Transverse colon (tissue), 4 donors: Measurements from ENCODE around the gene HOXB9.

Source experiments
- EP300 ChIP-seq: sonication (generic); formaldehyde crosslinking; IDR thresholded peaks from one replicate; pipeline ENCODE4 v1.6.1; 2017; ENCODE audit warnings: antibody characterized with exemption, low read depth
- POLR2A ChIP-seq: fragments of 450-650 bp; IDR thresholded peaks from one replicate; pipeline ENCODE4 v1.6.1; 2016; ENCODE audit warnings: antibody characterized with exemption, mild to moderate bottlenecking, moderate library complexity
- POLR2AphosphoS5 ChIP-seq, 3 donors: sonication (generic); formaldehyde crosslinking; IDR thresholded peaks; one replicate each; pipeline ENCODE4 v1.6.1; 2016; ENCODE audit warnings: antibody characterized with exemption in 3 of 3
- TF ChIP-seq, protein P1 (sequence below), 5 experiments: fragments of 200-600 bp in 3 of 5; fragments of 450-650 bp in 2 of 5; sonication (generic) in 3 of 5; IDR thresholded peaks; 1 replicate in 2 of 5; 2 replicates in 3 of 5; pipeline ENCODE4 v1.5.1; 2016 to 2017; ENCODE audit warnings: antibody characterized with exemption in 5 of 5, inconsistent platforms in 3 of 5, mild to moderate bottlenecking in 2 of 5, moderate library complexity in 1 of 5

DNA sequence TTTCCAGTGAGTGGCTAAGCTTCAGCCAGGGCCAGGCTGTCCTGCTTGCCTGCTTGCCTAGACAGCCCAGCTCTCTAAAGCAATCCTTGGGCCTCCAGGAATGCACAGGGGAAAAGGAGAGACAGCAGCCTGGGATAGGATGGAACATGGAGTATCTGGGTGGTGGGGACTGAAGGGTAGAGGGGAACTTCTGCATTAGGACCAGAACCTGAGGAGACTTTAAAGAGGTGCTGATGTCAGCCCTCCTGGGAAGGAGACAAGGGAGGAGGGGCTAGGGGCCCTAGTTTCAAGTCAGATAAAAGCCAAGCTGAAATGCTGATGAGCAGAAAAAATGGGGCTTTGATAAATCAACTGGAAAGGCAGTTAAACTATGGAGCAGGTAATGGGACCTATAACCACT is 17.1 kb downstream of the HOXB9 start:
- TF ChIP-seq, protein P1, sequence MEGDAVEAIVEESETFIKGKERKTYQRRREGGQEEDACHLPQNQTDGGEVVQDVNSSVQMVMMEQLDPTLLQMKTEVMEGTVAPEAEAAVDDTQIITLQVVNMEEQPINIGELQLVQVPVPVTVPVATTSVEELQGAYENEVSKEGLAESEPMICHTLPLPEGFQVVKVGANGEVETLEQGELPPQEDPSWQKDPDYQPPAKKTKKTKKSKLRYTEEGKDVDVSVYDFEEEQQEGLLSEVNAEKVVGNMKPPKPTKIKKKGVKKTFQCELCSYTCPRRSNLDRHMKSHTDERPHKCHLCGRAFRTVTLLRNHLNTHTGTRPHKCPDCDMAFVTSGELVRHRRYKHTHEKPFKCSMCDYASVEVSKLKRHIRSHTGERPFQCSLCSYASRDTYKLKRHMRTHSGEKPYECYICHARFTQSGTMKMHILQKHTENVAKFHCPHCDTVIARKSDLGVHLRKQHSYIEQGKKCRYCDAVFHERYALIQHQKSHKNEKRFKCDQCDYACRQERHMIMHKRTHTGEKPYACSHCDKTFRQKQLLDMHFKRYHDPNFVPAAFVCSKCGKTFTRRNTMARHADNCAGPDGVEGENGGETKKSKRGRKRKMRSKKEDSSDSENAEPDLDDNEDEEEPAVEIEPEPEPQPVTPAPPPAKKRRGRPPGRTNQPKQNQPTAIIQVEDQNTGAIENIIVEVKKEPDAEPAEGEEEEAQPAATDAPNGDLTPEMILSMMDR (IDR thresholded peaks at IDR 0.05) = no peak
- no peak for TF ChIP-seq POLR2A
- no peak for TF ChIP-seq POLR2AphosphoS5 (IDR thresholded peaks at IDR 0.05)
- TF ChIP-seq EP300 = no peak
